ENCODE data around the gene AGAP6.
"Not testable (repeated sequence)": the region's sequence is repeated elsewhere in the genome, so short reads cannot be mapped to it uniquely, and the experiment has no call there.

GRCh38 chr10:50059946-50060345, 71.7 kb downstream of the AGAP6 start:
- TF ChIP-seq CTCF (IDR thresholded peaks at IDR 0.05); TCF7L2 (IDR thresholded peaks at IDR 0.05; ENCODE audit: low read depth, low read length): not testable (repeated sequence)
